ENCODE measurements around the gene NFIX.
A peak's percentile ranks its signal among the peaks of the same experiment; 100 is the strongest.

Gene NFIX

DNA sequence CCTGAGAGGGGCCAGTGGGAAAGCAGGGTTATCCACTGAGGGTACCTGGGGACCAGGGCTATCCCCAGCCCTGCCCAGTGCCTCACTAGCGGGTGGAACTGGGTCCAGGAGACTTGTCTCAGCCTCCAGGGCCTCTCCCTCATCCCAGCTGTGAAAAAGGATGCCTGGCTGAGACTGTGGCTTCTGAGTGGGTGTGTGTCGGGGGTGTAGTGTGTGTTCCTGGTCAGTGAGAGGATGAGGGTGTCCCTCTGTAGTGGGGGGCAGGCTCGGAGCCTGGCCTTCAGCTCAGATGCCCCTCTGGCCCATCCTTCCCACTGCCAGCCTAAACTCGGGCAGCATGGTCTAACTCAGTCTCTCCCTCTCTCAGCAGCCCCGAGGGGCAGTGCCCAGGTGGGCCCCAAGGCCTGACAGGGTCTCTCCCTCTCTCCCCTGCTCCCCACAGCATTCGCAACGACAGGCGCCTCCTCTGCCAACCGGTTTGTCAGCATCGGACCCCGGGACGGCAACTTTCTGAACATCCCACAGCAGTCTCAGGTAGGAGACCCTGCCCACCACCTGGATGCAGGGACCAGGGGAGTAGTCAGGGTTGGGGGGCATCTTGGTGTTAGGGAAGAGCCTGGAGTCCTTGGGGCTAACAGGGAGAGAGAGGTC, 94.7 kb downstream of the NFIX start:
- H3K4me3 ChIP-seq (ENCODE audit: low read depth, low read length): no peak overlapping the region
- TF ChIP-seq CTCF (IDR thresholded peaks at IDR 0.05; ENCODE audit: low read depth, low read length): no peak
- in situ Hi-C loops (cut with HindIII; ENCODE audit: low sequenced_read_pairs): no loop called here
- DNase-seq (ENCODE audit: low read depth, low spot score): no peak

GRCh38 chr19:13090511-13091231, 95.4 kb downstream of the NFIX start:
- TF ChIP-seq CTCF (IDR thresholded peaks at IDR 0.05; ENCODE audit: low read depth, low read length): no peak
- in situ Hi-C loops (cut with HindIII; ENCODE audit: low sequenced_read_pairs): no loop called here
- H3K4me3 ChIP-seq (ENCODE audit: low read depth, low read length): no peak overlapping the region
- DNase-seq (ENCODE audit: low read depth, low spot score): no peak

GRCh38 chr19:13091400-13092157, 96.3 kb downstream of the NFIX start:
- in situ Hi-C loops (cut with HindIII; ENCODE audit: low sequenced_read_pairs): no loop called here
- TF ChIP-seq CTCF (IDR thresholded peaks at IDR 0.05; ENCODE audit: low read depth, low read length): no peak
- H3K4me3 ChIP-seq (ENCODE audit: low read depth, low read length): no peak overlapping the region
- DNase-seq (ENCODE audit: low read depth, low spot score): peak; percentile 95

- no peak for TF ChIP-seq CTCF (IDR thresholded peaks at IDR 0.05; ENCODE audit: low read depth, low read length)
- H3K4me3 ChIP-seq (ENCODE audit: low read depth, low read length): no peak overlapping the region
- no peak for DNase-seq (ENCODE audit: low read depth, low spot score)
- in situ Hi-C loops (cut with HindIII; ENCODE audit: low sequenced_read_pairs): no loop called here
These were observed 96.9 kb downstream of the NFIX start for GRCh38 chr19:13092158-13092543.

- peak; percentile 81 for DNase-seq (ENCODE audit: low read depth, low spot score)
- in situ Hi-C loops (cut with HindIII; ENCODE audit: low sequenced_read_pairs): no loop called here
- no peak for TF ChIP-seq CTCF (IDR thresholded peaks at IDR 0.05; ENCODE audit: low read depth, low read length)
- H3K4me3 ChIP-seq (ENCODE audit: low read depth, low read length): no peak overlapping the region
These were observed 97.4 kb downstream of the NFIX start for GRCh38 chr19:13092606-13093235.

- in situ Hi-C loops (cut with HindIII; ENCODE audit: low sequenced_read_pairs): no loop called here
- DNase-seq (ENCODE audit: low read depth, low spot score): peak; percentile 89
- H3K4me3 ChIP-seq (ENCODE audit: low read depth, low read length): no peak overlapping the region
- TF ChIP-seq CTCF (IDR thresholded peaks at IDR 0.05; ENCODE audit: low read depth, low read length): peak; percentile 78
These were observed 98.3 kb downstream of the NFIX start for GRCh38 chr19:13093407-13094105.

All from astrocyte of the spinal cord (primary cell).